Effector memory CD8-positive, alpha-beta T cell (primary cell): ENCODE measurements around the gene CDH18.

Source experiments
- ATAC-seq: fragments of 150-1000 bp; cut with Tn5 transposase; replicated peaks from 2 replicates; pipeline ENCODE4 v1.10.0; 2021; ENCODE audit warnings: mild to moderate bottlenecking, moderate library complexity
- DNase-seq, 3 experiments: peaks; one replicate each; pipeline ENCODE4 v3.0.0; 2021
- H3K27ac Mint-ChIP-seq, 2 donors: one replicate each; pipeline ENCODE4 v1.8.0; 2022; ENCODE audit warnings: mild to moderate bottlenecking in 2 of 2, mixed read lengths in 2 of 2, moderate library complexity in 2 of 2
- H3K27me3 Mint-ChIP-seq, 2 donors: one replicate each; pipeline ENCODE4 v1.8.0; 2022; ENCODE audit warnings: mixed read lengths in 2 of 2
- H3K36me3 Mint-ChIP-seq: one replicate; pipeline ENCODE4 v1.8.0; 2022; ENCODE audit warnings: mild to moderate bottlenecking, moderate library complexity, mixed read lengths; ENCODE audit not compliant: insufficient read depth
- H3K4me1 Mint-ChIP-seq, 2 donors: one replicate each; pipeline ENCODE4 v1.8.0; 2022; ENCODE audit warnings: low read depth in 2 of 2, mixed read lengths in 2 of 2
- H3K4me3 Mint-ChIP-seq, 2 donors: one replicate each; pipeline ENCODE4 v1.8.0; 2022; ENCODE audit warnings: mild to moderate bottlenecking in 2 of 2, mixed read lengths in 2 of 2, moderate library complexity in 2 of 2
- H3K9me3 Mint-ChIP-seq, 2 donors: one replicate each; pipeline ENCODE4 v1.8.0; 2022; ENCODE audit warnings: mixed read lengths in 2 of 2
- total RNA-seq, 9 experiments: gene quantifications; one replicate each; lab custom pipeline; 2026; lab: John Stamatoyannopoulos, UW

CDH18 gene, protein sequence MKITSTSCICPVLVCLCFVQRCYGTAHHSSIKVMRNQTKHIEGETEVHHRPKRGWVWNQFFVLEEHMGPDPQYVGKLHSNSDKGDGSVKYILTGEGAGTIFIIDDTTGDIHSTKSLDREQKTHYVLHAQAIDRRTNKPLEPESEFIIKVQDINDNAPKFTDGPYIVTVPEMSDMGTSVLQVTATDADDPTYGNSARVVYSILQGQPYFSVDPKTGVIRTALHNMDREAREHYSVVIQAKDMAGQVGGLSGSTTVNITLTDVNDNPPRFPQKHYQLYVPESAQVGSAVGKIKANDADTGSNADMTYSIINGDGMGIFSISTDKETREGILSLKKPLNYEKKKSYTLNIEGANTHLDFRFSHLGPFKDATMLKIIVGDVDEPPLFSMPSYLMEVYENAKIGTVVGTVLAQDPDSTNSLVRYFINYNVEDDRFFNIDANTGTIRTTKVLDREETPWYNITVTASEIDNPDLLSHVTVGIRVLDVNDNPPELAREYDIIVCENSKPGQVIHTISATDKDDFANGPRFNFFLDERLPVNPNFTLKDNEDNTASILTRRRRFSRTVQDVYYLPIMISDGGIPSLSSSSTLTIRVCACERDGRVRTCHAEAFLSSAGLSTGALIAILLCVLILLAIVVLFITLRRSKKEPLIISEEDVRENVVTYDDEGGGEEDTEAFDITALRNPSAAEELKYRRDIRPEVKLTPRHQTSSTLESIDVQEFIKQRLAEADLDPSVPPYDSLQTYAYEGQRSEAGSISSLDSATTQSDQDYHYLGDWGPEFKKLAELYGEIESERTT
- 0 to 0.21 (median 0) reads per million in 9 experiments for total RNA-seq

DNA sequence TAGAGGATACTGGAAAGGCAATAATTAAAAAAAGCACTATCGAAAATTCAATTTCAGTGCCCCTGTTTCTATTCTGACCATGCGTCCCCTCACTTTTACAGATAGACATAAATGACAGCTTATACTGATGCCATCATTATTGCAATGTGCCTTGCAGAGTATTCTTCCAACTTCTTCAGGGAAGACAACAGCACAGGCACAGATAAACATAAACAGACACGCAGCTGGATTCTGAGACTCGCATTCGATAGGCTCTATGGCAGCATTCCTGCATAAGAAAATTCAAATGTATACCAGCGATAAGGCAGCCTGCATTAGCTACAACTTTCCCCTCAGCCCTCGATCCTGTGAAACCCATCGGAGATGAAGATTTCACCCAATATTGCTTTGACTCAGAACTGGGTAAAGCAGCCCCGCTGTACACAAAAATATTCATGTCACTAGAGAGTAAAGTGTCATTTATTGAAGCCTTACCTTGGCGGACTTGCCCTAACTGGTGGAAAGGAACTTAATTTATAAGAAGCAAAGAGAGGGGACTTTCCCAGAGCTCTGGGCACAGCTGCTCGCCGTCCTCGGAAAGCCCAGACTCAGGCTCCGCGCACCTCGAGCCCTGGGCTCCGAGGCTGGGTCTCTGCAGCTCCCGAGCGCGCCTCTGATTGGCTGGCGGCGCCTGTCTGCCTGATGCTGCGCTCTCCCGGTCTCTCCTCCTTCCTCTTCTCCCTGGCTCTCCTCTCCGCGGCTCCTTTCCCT is at the start of gene CDH18:
Gene CDH18 (minus strand): TSS at position 589 of the 750 bp plus-strand sequence. CDS start 149,214 bp downstream, outside the sequence.
- Mint-ChIP-seq H3K36me3 (no peaks in the 10 kb centered on the region), H3K27ac (no peak within 1 kb of the TSS), H3K4me1 (no peaks in the 10 kb centered on the region), H3K4me3 (no peak within 1 kb of the TSS), H3K27me3 (no peaks in the 10 kb centered on the region), H3K9me3 (peaks cover 4 to 15% of the 10 kb centered on the region in 2 donors)
- no peak for DNase-seq
- ATAC-seq = no peak

DNA sequence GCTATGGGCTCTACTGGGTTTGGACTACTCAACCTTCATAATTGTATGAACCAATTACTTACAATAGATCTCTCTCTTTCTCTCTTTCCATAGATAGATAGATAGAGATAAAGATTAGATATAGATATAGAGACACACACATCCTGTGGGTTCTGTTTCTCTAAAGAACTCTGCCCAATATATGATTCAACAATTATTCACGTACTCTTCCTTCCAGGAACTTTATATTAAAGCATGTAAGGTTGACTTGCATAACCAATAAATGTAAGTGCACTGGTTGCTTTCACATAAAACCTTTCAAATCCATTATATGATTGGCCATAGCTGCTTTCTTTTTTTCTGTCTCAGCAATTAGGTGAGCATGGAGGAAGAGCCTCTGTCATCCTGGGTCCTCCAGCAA is 46.7 kb upstream of the CDH18 start:
- Mint-ChIP-seq H3K27me3 (no peaks in the 10 kb centered on the region), H3K36me3 (no peaks in the 10 kb centered on the region), H3K4me3 (no peak overlapping the region), H3K27ac (no peak overlapping the region), H3K9me3 (peaks cover 11 to 26% of the 10 kb centered on the region in 2 donors), H3K4me1 (no peaks in the 10 kb centered on the region)
- ATAC-seq = no peak
- DNase-seq = no peak

DNA sequence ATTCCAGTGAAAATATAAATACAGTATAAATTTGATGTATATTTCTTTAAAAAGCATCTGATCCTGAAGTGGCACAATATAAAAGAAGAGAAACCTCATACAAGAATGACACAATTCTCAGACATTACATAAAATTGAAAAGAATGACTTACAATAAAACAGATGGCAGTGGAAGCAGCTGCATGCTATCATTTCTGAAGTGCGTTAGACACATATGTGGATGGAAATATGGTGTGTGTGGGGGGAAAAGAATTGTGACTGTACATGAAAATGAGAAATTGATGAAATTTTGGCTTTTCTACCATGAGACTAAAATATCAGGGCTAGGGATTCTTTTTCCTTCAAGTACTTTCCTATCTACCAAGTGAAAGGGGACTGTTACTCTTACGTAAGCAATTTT is 45.9 kb upstream of the CDH18 start:
- H3K9me3 Mint-ChIP-seq = peaks cover 11 to 24% of the 10 kb centered on the region in 2 donors
- no peak for ATAC-seq
- H3K4me3 Mint-ChIP-seq = no peak overlapping the region

DNA sequence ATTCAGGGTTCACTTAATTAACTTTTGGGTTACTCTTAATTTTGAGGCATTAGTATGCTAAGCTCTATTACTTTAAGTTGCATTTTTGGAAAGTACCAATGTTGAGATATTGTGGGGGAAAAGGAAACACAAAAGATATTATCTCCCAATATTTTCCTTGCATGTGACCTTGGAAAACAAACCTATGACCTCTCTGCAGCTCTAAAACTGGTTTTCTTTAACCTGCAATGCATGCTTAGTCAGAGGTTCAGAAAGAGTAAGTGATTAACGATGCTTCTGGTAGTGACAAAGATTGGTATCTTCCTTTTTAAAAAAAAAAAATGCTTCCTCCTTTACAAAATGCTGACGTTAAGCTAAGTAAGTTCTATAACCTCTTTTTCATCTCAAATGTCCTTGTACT is 44.9 kb upstream of the CDH18 start:
- Mint-ChIP-seq H3K27ac (no peak overlapping the region), H3K4me3 (no peak overlapping the region), H3K36me3 (no peaks in the 10 kb centered on the region), H3K9me3 (peaks cover 7 to 16% of the 10 kb centered on the region in 2 donors), H3K4me1 (no peaks in the 10 kb centered on the region), H3K27me3 (no peaks in the 10 kb centered on the region)
- ATAC-seq = no peak
- no peak for DNase-seq

More for the DNA sequence above, 45.9 kb upstream of the CDH18 start:
- Mint-ChIP-seq H3K27ac (no peak overlapping the region), H3K27me3 (no peaks in the 10 kb centered on the region), H3K4me1 (no peaks in the 10 kb centered on the region), H3K36me3 (no peaks in the 10 kb centered on the region)
- DNase-seq = no peak

DNA sequence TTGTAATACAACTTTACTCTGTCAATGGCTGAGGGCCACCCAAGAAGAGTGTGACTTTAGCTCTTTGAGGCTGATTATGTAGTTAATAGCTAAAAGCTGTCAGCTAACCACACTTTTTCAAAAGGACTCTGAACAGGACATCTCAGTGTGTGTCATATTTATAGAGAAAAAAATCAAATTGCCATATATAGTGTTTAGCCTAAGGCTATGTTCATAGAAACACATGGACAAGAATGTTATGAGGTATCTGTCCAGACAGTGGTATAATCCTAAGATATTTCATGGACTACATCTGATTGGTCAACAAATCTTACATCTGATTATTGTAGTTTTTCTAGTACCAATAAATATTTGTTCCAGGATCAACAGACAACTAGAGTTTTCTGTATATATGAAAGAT is 42.1 kb upstream of the CDH18 start:
- H3K4me3 Mint-ChIP-seq = no peak overlapping the region
- H3K36me3 Mint-ChIP-seq = no peaks in the 10 kb centered on the region
- no peaks in the 10 kb centered on the region for H3K4me1 Mint-ChIP-seq
- H3K9me3 Mint-ChIP-seq = peaks cover 2 to 7% of the 10 kb centered on the region in 2 donors
- no peak for ATAC-seq
- H3K27ac Mint-ChIP-seq = no peak overlapping the region
- DNase-seq = no peak
- no peaks in the 10 kb centered on the region for H3K27me3 Mint-ChIP-seq

DNA sequence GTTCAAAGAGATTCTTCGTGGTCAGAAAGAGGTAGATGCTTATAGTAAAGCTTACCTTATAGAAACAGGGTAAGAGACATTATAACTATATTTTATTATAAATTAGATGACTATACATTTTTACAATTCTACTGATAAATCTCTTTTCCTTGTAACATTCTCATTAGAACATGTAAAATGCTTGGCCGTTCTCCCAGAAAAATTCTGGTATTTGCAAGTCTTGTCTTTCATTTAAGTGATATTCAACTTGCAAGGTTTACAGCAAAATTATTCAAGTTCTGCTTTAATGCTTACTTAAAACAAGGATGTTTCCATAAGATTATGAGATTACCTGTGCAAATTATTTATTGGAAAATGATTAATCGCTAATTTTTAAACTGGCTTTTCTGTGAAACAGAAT is 41.3 kb upstream of the CDH18 start:
- ATAC-seq = no peak
- Mint-ChIP-seq H3K4me3 (no peak overlapping the region), H3K27ac (no peak overlapping the region), H3K27me3 (no peaks in the 10 kb centered on the region), H3K4me1 (no peaks in the 10 kb centered on the region), H3K9me3 (peaks cover 0 to 2% of the 10 kb centered on the region in 2 donors), H3K36me3 (no peaks in the 10 kb centered on the region)
- no peak for DNase-seq

DNA sequence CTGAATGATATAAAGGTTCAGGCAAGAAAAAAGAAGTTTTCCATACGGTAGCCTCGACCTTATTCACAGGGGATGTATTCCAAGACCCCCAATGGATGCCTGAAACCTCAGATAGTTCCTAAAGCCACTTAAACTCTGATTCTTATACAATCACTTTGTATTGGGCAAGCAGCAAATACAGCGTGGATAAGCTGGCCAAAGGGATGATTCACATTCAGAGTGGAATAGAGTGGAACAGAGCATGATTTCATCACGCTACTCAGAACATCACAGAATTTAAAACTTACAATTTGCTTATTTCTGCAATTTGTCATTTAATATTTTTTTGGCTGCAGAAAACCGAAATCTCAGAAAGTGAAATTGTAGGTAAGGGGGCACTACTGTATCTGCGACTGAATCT is 40.5 kb upstream of the CDH18 start:
- Mint-ChIP-seq H3K4me3 (no peak overlapping the region), H3K27me3 (no peaks in the 10 kb centered on the region), H3K4me1 (no peaks in the 10 kb centered on the region), H3K36me3 (no peaks in the 10 kb centered on the region), H3K9me3 (peaks cover 0 to 3% of the 10 kb centered on the region in 2 donors), H3K27ac (no peak overlapping the region)
- ATAC-seq = no peak
- DNase-seq = no peak

DNA sequence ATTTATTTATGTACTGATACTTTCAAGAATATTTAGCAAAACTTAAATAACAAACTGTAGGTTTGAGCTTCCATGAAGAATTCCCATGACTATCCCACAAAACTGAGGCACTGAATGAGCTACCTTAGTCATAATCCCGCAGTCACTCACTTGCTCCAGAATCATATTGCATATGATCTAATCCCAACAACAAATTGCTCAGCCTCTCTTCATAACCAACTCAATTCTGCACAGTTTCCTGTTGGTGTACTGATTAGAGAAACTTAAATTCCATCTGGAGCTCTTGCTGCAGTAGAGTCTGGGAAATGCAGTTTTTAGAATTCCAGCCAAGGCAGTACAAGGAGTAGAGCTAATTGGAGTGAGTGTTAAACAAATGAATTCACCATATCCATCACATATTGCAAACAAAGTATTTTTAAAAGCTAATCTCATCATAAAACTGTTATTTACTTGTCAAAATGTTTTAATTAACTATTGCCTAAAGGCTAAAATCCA is 35.7 kb upstream of the CDH18 start:
- Mint-ChIP-seq H3K4me1 (no peaks in the 10 kb centered on the region), H3K9me3 (peaks cover 9 to 18% of the 10 kb centered on the region in 2 donors), H3K27ac (no peak overlapping the region), H3K27me3 (no peaks in the 10 kb centered on the region), H3K4me3 (no peak overlapping the region), H3K36me3 (peaks cover 5% of the 10 kb centered on the region)
- ATAC-seq (no peak), DNase-seq (no peak)

DNA sequence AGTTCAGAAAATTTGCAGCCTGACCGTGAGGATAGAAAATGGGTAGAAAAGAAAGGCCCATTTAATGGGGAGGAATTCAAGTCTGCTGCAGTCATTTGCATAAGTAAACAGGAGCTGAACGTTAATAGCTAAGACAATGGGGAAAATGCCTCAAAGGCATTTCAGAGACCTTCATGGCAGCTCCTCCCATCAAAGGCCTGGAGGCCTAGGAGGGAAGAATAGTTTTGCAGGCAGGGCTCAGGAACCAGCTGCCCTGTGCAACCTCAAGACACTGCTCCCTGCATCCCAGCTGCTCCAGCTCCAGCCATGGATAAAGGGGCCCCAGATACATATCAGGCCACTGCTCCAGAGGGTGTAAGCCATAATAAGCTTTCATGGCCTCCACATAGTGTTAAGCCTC is 32.2 kb upstream of the CDH18 start:
- Mint-ChIP-seq H3K36me3 (peaks cover 5% of the 10 kb centered on the region), H3K27ac (no peak overlapping the region), H3K27me3 (no peaks in the 10 kb centered on the region), H3K4me3 (no peak overlapping the region), H3K9me3 (peaks cover 12 to 28% of the 10 kb centered on the region in 2 donors), H3K4me1 (no peaks in the 10 kb centered on the region)
- no peak for DNase-seq
- ATAC-seq = no peak

DNA sequence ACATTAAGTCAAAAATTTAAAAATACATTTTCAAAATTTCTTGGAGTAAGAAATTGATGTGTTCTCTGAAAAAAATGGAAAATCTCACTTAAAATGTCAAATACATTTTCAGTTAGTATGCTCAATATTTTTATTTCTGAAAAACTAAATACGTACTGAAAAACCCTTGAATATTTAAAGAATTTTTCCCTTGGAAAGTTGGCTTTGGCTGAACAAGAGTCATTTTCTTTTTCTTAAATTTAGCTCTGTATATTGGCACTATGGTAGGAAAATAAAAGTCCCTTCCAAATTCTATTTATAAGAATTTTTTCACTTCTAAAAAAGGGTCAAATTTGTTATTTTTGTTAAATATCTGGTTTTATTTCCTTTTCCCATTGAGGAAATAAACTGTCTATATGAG is 29.0 kb upstream of the CDH18 start:
- ATAC-seq = no peak
- DNase-seq = no peak
- H3K27ac Mint-ChIP-seq = no peak overlapping the region
- H3K9me3 Mint-ChIP-seq = peaks cover 13 to 30% of the 10 kb centered on the region in 2 donors
- no peaks in the 10 kb centered on the region for H3K27me3 Mint-ChIP-seq
- no peaks in the 10 kb centered on the region for H3K4me1 Mint-ChIP-seq
- no peak overlapping the region for H3K4me3 Mint-ChIP-seq
- H3K36me3 Mint-ChIP-seq = peaks cover 5% of the 10 kb centered on the region

DNA sequence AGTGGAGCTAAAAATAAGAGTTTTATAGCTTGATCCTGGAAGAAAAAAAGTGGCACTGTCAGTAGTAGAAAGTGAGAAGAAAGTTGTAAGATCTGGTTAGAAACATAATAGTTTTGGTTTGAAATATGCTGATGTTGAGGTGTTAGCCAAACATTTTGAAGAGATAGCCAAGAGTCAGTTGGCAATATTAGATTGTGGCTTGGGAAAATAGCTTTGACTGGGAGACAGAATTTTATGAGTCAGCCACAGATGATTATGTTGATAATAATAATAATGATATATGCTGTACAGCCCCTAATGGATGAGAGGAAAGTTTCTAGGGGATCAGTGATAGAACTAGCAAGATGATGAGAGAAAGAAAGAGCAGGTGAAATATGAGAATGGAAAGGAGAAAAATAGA is 12.4 kb upstream of the CDH18 start:
- no peak overlapping the region for H3K27ac Mint-ChIP-seq
- ATAC-seq (no peak), DNase-seq (no peak)
- H3K27me3 Mint-ChIP-seq = no peaks in the 10 kb centered on the region
- peaks cover 15 to 32% of the 10 kb centered on the region in 2 donors for H3K9me3 Mint-ChIP-seq
- no peaks in the 10 kb centered on the region for H3K36me3 Mint-ChIP-seq
- H3K4me3 Mint-ChIP-seq = no peak overlapping the region
- no peaks in the 10 kb centered on the region for H3K4me1 Mint-ChIP-seq

DNA sequence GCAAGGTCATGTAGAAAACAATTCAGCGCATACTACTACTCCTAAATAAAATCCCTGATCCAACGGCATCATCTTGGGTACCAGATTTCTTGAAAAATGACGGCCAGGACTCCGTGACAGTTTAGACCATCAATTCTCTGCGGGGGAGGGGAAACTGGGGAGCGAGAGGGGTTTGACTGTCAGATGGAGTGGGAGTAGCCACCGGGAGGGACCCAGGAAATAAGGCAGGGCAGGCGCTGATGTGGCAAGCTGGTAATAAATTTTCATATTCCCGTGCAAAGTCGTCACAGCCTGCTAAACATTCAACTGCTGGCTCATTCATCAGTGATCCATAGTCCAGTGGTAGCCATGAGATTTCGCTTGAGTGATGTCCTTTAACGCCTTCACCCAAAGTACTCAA is 457 bp upstream of the CDH18 start:
- Mint-ChIP-seq H3K27me3 (no peaks in the 10 kb centered on the region), H3K27ac (no peak overlapping the region), H3K4me1 (no peaks in the 10 kb centered on the region), H3K9me3 (peaks cover 4 to 15% of the 10 kb centered on the region in 2 donors), H3K4me3 (no peak overlapping the region), H3K36me3 (no peaks in the 10 kb centered on the region)
- ATAC-seq (no peak), DNase-seq (no peak)

DNA sequence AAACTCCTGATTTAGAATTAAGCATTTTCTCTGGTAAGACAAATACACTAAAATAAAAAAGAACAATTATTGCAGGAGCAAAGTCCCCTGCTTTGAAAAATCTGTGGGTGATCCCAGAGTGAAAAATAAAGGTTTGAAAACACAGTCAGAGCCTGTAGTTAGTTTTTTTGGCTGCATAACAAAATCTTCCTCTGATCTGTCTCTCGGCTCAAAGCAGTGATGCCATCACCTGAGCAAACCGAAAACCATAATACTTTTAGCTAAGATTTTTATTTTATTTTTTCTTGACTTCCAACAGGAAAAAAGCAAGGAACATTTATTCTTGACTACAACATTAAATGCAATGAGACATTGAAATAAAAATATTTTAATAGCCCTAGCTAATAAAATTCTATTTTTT is 1.2 kb downstream of the CDH18 start:
- H3K36me3 Mint-ChIP-seq = no peaks in the 10 kb centered on the region
- DNase-seq (no peak), ATAC-seq (no peak)
- no peaks in the 10 kb centered on the region for H3K4me1 Mint-ChIP-seq
- peaks cover 5 to 15% of the 10 kb centered on the region in 2 donors for H3K9me3 Mint-ChIP-seq
- no peak overlapping the region for H3K4me3 Mint-ChIP-seq
- no peak overlapping the region for H3K27ac Mint-ChIP-seq
- H3K27me3 Mint-ChIP-seq = no peaks in the 10 kb centered on the region
